CD4-positive, alpha-beta memory T cell (primary cell): ENCODE measurements around the gene TAS1R3. TPM values are rescaled to one million over a fixed set of nuclear protein-coding genes. Genes with fewer than 3 reads are reported as not detected.

Experiments used
- CTCF ChIA-PET: fragments of 350-600 bp; sonication (Branson Sonifier 250); formaldehyde crosslinking; loops from one replicate; lab custom pipeline; 2021; ENCODE audit warnings: inconsistent platforms; ENCODE audit not compliant: partially characterized antibody; lab: Charles Lee
- POLR2A ChIA-PET: fragments of 350-600 bp; sonication (Branson Sonifier 250); formaldehyde crosslinking; loops from one replicate; lab custom pipeline; 2021; ENCODE audit not compliant: partially characterized antibody; lab: Charles Lee
- DNase-seq, 5 donors: peaks; one replicate each; pipeline versions ENCODE4 v3.0.0 to v3.0.0-alpha.2; 2020 to 2022; ENCODE audit warnings: mixed read lengths in 1 of 5
- H3K27ac ChIP-seq: one replicate; pipeline ENCODE4 v1.7.0; 2013; ENCODE audit warnings: low read depth, low read length
- H3K27me3 ChIP-seq: 2 replicates; pipeline ENCODE4 v1.7.0; 2013; ENCODE audit warnings: mild to moderate bottlenecking, low read length, moderate library complexity; ENCODE audit not compliant: insufficient read depth
- H3K36me3 ChIP-seq: 2 replicates; pipeline ENCODE4 v1.7.0; 2013; ENCODE audit warnings: mild to moderate bottlenecking, low read length, moderate library complexity; ENCODE audit not compliant: insufficient read depth
- H3K4me1 ChIP-seq: 2 replicates; pipeline ENCODE4 v1.7.0; 2013; ENCODE audit warnings: mild to moderate bottlenecking, low read length, moderate library complexity; ENCODE audit not compliant: insufficient read depth
- H3K4me3 ChIP-seq, 2 donors: one replicate each; pipeline ENCODE4 v1.7.0; 2013; ENCODE audit warnings: low read length in 2 of 2, mild to moderate bottlenecking in 1 of 2
- H3K9me3 ChIP-seq, 2 donors: one replicate each; pipeline ENCODE4 v1.7.0; 2013; ENCODE audit warnings: low read length in 2 of 2, control low read depth in 1 of 2; ENCODE audit not compliant: control insufficient read depth in 1 of 2
- H3K27ac Mint-ChIP-seq, 7 donors: one replicate each; pipeline ENCODE4 v1.8.0; 2020 to 2021; ENCODE audit warnings: mixed read lengths in 7 of 7, mild to moderate bottlenecking in 6 of 7, inconsistent platforms in 3 of 7, moderate library complexity in 3 of 7
- H3K27me3 Mint-ChIP-seq, 2 donors: one replicate each; pipeline ENCODE4 v1.8.0; 2020 to 2021; ENCODE audit warnings: mixed read lengths in 2 of 2
- H3K36me3 Mint-ChIP-seq, 2 donors: one replicate each; pipeline ENCODE4 v1.8.0; 2020 to 2021; ENCODE audit warnings: mixed read lengths in 2 of 2, inconsistent platforms in 1 of 2, mild to moderate bottlenecking in 1 of 2
- H3K4me1 Mint-ChIP-seq, 4 donors: one replicate each; pipeline ENCODE4 v1.8.0; 2020 to 2021; ENCODE audit warnings: mixed read lengths in 4 of 4, mild to moderate bottlenecking in 1 of 4
- H3K4me3 Mint-ChIP-seq, 8 donors: one replicate each; pipeline ENCODE4 v1.8.0; 2020 to 2021; ENCODE audit warnings: mixed read lengths in 8 of 8, mild to moderate bottlenecking in 7 of 8, moderate library complexity in 6 of 8, inconsistent platforms in 3 of 8
- H3K9me3 Mint-ChIP-seq, 8 donors: one replicate each; pipeline ENCODE4 v1.8.0; 2020 to 2021; ENCODE audit warnings: mixed read lengths in 8 of 8, mild to moderate bottlenecking in 5 of 8, inconsistent platforms in 3 of 8, moderate library complexity in 1 of 8
- intact Hi-C: fragments of 100-400 bp; cut with micrococcal nuclease; formaldehyde crosslinking; loops from one replicate; pipeline ENCODE4 v1.15.1; 2023
- polyA plus RNA-seq, 2 donors: library from polyadenylated mRNA; unstranded; fragments of 300-500 nt; fragmentation: Illumina TruSeq; gene quantifications; one replicate each; pipeline ENCODE4 v1.2.3, GENCODE V29; 2021
- total RNA-seq, 2 experiments: library from RNA; stranded (reverse); gene quantifications; one replicate each; pipeline ENCODE4 v1.2.3, GENCODE V29; 2021

The TAS1R3 gene
- total and polyA plus RNA-seq, 4 experiments from 2014 or later, result 0.47 to 1.5 (median 1.5) TPM; not detected in 1

- Mint-ChIP-seq H3K27me3 (no peaks in the 10 kb centered on the region), H3K9me3 (peaks cover 0 to 2% (median 0%) of the 10 kb centered on the region in 8 donors), H3K36me3 (peaks cover 3 to 22% of the 10 kb centered on the region in 2 donors), H3K4me1 (peaks cover 8 to 45% (median 26%) of the 10 kb centered on the region in 4 donors), H3K4me3 (no peak overlapping the region), H3K27ac (no peak overlapping the region)
- Histone ChIP-seq H3K4me3 (no peak overlapping the region), H3K36me3 (peaks cover 16% of the 10 kb centered on the region), H3K27ac (no peak overlapping the region), H3K9me3 (no peaks in the 10 kb centered on the region), H3K27me3 (no peaks in the 10 kb centered on the region), H3K4me1 (peaks cover 27% of the 10 kb centered on the region)
- intact Hi-C loops, result no loop called here
- no peak for DNase-seq
- POLR2A ChIA-PET, result interaction anchor here (0.9 to 1.0 kb wide), 2 partner anchors 15 to 77 kb away, joined by 3 to 4 read pairs; no protein-coding TSS in a partner anchor
- CTCF ChIA-PET, result no interaction called here
Observed at GRCh38 chr1:1320666-1321448, 10.2 kb upstream of the TAS1R3 start.

DNA sequence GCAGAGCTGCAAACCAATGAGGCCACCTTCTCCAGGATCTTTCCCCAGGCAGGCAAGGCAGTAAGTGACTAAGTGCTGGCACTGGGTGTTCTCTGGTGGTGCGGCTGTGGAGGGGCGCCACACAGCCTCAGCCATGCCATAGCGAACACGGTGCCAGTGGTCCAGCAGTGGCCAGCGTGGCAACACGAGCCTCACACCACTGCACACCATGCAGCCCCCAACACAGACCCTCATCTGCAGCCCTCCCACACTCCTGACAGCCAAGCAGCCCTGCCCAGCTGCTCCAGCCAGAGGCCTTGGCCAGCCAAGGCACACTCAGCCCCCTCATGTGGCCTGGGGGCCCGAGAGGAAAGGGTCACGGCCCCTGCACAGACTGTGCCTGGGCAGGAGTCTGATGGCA lies 9.6 kb upstream of the TAS1R3 start:
- Histone ChIP-seq H3K27ac (no peak overlapping the region), H3K36me3 (peaks cover 16% of the 10 kb centered on the region), H3K4me3 (no peak overlapping the region), H3K27me3 (no peaks in the 10 kb centered on the region), H3K4me1 (peaks cover 33% of the 10 kb centered on the region), H3K9me3 (no peaks in the 10 kb centered on the region)
- peaks cover 11 to 51% (median 31%) of the 10 kb centered on the region in 4 donors for H3K4me1 Mint-ChIP-seq
- CTCF ChIA-PET, result no interaction called here
- H3K36me3 Mint-ChIP-seq, result peaks cover 3 to 20% of the 10 kb centered on the region in 2 donors
- H3K9me3 Mint-ChIP-seq, result peaks cover 0 to 2% (median 0%) of the 10 kb centered on the region in 8 donors
- intact Hi-C loops, result no loop called here
- H3K4me3 Mint-ChIP-seq, result no peak overlapping the region
- H3K27ac Mint-ChIP-seq, result peak overlapping the region in 1 of 7 donors; percentile 22
- no peak for DNase-seq
- POLR2A ChIA-PET, result interaction anchor here (0.9 to 1.0 kb wide), 2 partner anchors 15 to 77 kb away, joined by 3 to 4 read pairs; no protein-coding TSS in a partner anchor
- H3K27me3 Mint-ChIP-seq, result no peaks in the 10 kb centered on the region

DNA sequence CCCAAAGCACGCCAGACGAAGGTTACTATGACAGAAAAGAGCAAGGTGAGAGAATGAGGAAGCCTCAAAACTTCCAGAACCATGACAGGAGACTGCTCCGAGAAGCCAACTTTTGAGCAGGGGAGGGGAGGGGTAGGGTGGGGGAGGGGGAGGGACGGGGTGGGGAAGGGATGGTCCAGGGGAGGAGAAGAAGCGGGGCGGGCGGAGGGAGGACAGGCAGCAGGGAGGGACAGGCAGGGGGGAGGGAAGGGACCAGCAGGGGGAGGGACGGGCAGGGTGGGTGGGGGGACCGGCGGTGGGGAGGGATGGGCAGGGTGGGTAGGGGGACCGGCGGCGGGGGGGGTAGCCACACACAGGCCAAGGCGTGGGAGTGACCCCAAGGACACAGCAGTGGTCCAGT lies 8.7 kb upstream of the TAS1R3 start:
- peaks cover under 1 to 18% of the 10 kb centered on the region in 2 donors for H3K36me3 Mint-ChIP-seq
- Histone ChIP-seq H3K9me3 (no peaks in the 10 kb centered on the region), H3K4me3 (no peak overlapping the region), H3K4me1 (peaks cover 41% of the 10 kb centered on the region), H3K36me3 (peaks cover 14% of the 10 kb centered on the region), H3K27me3 (no peaks in the 10 kb centered on the region), H3K27ac (no peak overlapping the region)
- intact Hi-C loops, result no loop called here
- ChIA-PET CTCF (no interaction called here), POLR2A (interaction anchor here (1.7 kb wide), 1 partner anchor 10 kb away, joined by 4 read pairs; no protein-coding TSS in a partner anchor)
- peak overlapping the region in 7 of 8 donors; percentile 62 to 79 (median 68) for H3K4me3 Mint-ChIP-seq
- peaks cover 9 to 52% (median 34%) of the 10 kb centered on the region in 4 donors for H3K4me1 Mint-ChIP-seq
- DNase-seq, result no peak
- no peaks in the 10 kb centered on the region for H3K27me3 Mint-ChIP-seq
- H3K9me3 Mint-ChIP-seq, result peaks cover 0 to 2% (median 0%) of the 10 kb centered on the region in 8 donors
- peak overlapping the region in 5 of 7 donors; percentile 57 to 82 (median 75) for H3K27ac Mint-ChIP-seq

DNA sequence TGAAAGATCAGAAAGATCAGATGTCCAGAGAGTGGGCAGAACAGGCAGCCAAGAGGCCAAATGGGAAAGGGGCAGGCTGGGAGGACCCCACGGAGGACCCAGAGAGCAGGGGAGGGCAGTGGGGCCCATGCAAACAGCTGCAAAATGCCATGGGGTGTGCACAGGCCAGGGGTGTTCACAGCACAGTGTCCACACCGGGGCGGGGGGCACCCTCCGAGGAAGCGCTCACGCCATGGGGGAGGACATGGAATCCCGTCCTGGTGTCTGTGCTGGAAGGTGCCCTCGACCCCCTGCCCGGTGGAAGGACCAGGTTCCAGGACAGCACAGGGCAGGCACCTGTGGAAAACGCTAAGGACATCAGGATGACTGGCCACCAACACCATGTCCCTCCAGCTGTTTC lies 8.1 kb upstream of the TAS1R3 start:
- H3K36me3 ChIP-seq, result peaks cover 12% of the 10 kb centered on the region
- H3K9me3 ChIP-seq, result no peaks in the 10 kb centered on the region
- ChIA-PET CTCF (no interaction called here), POLR2A (interaction anchor here (0.6 to 1.7 kb wide), 2 partner anchors 10 to 286 kb away, joined by 3 to 4 read pairs; no protein-coding TSS in a partner anchor)
- Mint-ChIP-seq H3K4me1 (peaks cover 9 to 52% (median 35%) of the 10 kb centered on the region in 4 donors), H3K9me3 (peaks cover 0 to 2% (median 0%) of the 10 kb centered on the region in 8 donors), H3K27me3 (no peaks in the 10 kb centered on the region), H3K36me3 (peaks cover 0 to 16% of the 10 kb centered on the region in 2 donors), H3K4me3 (peak overlapping the region; percentile 33 to 97 (median 83)), H3K27ac (peak overlapping the region in 4 of 7 donors; percentile 10 to 97 (median 82))
- H3K4me1 ChIP-seq, result peaks cover 41% of the 10 kb centered on the region
- intact Hi-C loops, result no loop called here
- H3K27me3 ChIP-seq, result no peaks in the 10 kb centered on the region
- H3K27ac ChIP-seq, result no peak overlapping the region
- no peak overlapping the region for H3K4me3 ChIP-seq
- no peak for DNase-seq

DNA sequence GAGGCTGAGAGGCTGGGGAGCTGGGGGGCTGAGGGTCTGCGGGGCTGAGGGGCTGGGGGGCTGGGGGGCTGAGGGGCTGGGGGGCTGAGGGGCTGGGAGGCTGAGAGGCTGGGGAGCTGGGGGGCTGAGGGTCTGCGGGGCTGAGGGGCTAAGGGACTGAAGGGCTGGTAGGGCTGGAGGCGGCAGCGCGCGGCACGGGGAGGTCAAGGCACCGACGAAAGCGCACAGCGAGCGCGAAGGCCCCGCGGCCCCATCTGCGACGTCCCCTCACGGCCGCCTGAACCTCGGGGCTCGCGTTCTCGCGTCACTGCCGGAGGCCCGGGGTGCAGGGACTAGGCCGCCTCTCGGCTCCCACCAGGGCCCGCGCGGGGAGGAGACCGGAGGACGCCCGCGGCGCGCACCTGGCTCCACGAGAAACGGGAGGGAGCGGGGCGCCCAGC lies 7.0 kb upstream of the TAS1R3 start:
- H3K4me3 Mint-ChIP-seq, result peak overlapping the region in 6 of 8 donors; percentile 8 to 90 (median 65)
- H3K36me3 Mint-ChIP-seq, result peaks cover 0 to 15% of the 10 kb centered on the region in 2 donors
- peak overlapping the region in 1 of 7 donors; percentile 77 for H3K27ac Mint-ChIP-seq
- Histone ChIP-seq H3K4me3 (peak overlapping the region in 1 of 2 donors; percentile 77), H3K9me3 (no peaks in the 10 kb centered on the region), H3K4me1 (peaks cover 41% of the 10 kb centered on the region), H3K36me3 (peaks cover 10% of the 10 kb centered on the region), H3K27me3 (no peaks in the 10 kb centered on the region), H3K27ac (peak overlapping the region; percentile 89)
- no peak for DNase-seq
- peaks cover 0 to 2% (median 0%) of the 10 kb centered on the region in 8 donors for H3K9me3 Mint-ChIP-seq
- no peaks in the 10 kb centered on the region for H3K27me3 Mint-ChIP-seq
- ChIA-PET CTCF (no interaction called here), POLR2A (interaction anchor here (1.7 kb wide), 1 partner anchor 11 kb away, joined by 4 read pairs; no protein-coding TSS in a partner anchor)
- peaks cover 9 to 53% (median 35%) of the 10 kb centered on the region in 4 donors for H3K4me1 Mint-ChIP-seq
- intact Hi-C loops, result loop anchor here (1.0 to 2.0 kb wide), 3 partner anchors 16 to 208 kb away; partner anchors contain the start of genes AURKAIP1, C1orf159 and PUSL1

DNA sequence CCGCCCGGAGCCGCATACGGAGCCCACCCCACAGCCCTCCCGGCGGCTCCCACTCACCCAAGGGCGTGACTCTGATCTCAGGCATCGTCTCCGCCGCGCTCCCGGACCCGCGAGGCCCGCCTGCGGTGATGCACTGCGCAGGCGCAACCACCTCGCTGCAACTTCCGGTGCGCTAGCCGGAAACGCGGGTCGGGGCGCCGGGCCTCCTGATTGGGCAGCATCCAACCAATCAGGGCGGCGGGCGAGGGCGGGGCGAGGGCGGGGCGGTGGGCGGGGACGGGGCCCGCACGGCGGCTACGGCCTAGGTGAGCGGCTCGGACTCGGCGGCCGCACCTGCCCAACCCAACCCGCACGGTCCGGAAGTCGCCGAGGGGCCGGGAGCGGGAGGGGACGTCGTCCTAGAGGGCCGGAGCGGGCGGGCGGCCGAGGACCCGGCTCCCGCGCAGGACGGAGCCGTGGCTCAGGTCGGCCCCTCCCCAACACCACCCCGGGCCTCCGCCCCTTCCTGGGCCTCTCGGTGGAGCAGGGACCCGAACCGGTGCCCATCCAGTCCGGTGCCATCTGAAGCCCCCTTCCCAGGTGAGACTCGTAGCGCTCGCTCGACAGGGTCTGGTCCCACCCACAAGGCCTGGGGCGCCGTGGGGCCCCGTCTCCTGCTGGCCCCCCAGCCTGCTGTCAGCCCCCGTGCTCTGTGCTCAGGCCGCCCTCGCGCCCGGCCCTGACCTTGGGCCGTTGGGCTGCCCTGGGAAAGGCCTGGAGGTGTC lies 6.4 kb upstream of the TAS1R3 start, which contains the start of the genes CPTP and INTS11:
Gene CPTP, plus strand, starts transcription at position 279 of the 764 bp plus-strand sequence. CDS start 2,109 bp downstream, outside the sequence.
Gene INTS11, minus strand, starts transcription at position 137 of the 764 bp plus-strand sequence. Its CDS starts 52 bp downstream, at position 85.
- POLR2A ChIA-PET, result interaction anchor here (0.7 to 1.8 kb wide), 4 partner anchors 15 to 74 kb away, joined by 3 to 14 read pairs (median 6); partner anchors contain the start of genes AURKAIP1, CCNL2 and PUSL1
- Mint-ChIP-seq H3K4me3 (peak within 1 kb of the TSS; percentile 87 to 97 (median 93)), H3K9me3 (peaks cover 0 to 2% (median 0%) of the 10 kb centered on the region in 8 donors), H3K36me3 (peaks cover 0 to 9% of the 10 kb centered on the region in 2 donors), H3K4me1 (peaks cover 9 to 53% (median 34%) of the 10 kb centered on the region in 4 donors), H3K27ac (peak within 1 kb of the TSS; percentile 77 to 97 (median 91)), H3K27me3 (no peaks in the 10 kb centered on the region)
- Histone ChIP-seq H3K4me3 (peak within 1 kb of the TSS; percentile 49 to 77), H3K27ac (peak within 1 kb of the TSS; percentile 89), H3K9me3 (no peaks in the 10 kb centered on the region), H3K4me1 (peaks cover 41% of the 10 kb centered on the region), H3K27me3 (no peaks in the 10 kb centered on the region), H3K36me3 (peaks cover 4% of the 10 kb centered on the region)
- intact Hi-C loops, result loop anchor here (1.0 to 2.0 kb wide), 3 partner anchors 16 to 208 kb away; partner anchors contain the start of genes AURKAIP1, C1orf159 and PUSL1
- CTCF ChIA-PET, result interaction anchor here (1.4 kb wide), 1 partner anchor 48 kb away, joined by 4 read pairs; no protein-coding TSS in a partner anchor
- DNase-seq, result peak; percentile 95 to 96 (median 96)
